Neutrophil (primary cell): Measurements from ENCODE around the gene TTC9B.

Source experiments
- H3K27ac ChIP-seq: fragments of 200-600 bp; sonication (generic); 2 replicates; pipeline ENCODE4 v1.5.1; 2016; ENCODE audit warnings: mild to moderate bottlenecking, moderate library complexity
- H3K27me3 ChIP-seq: fragments of 200-600 bp; sonication (generic); 2 replicates; pipeline ENCODE4 v1.6.0; 2016; ENCODE audit warnings: mild to moderate bottlenecking
- H3K36me3 ChIP-seq: fragments of 200-600 bp; sonication (generic); 2 replicates; pipeline ENCODE4 v1.5.1; 2017
- H3K4me1 ChIP-seq, 2 experiments: fragments of 200-600 bp in 1 of 2; sonication (generic) in 1 of 2; 1 replicate in 1 of 2; 2 replicates in 1 of 2; pipeline versions ENCODE4 v1.5.1 to v1.6.1; 2013 to 2016; ENCODE audit warnings: low read depth in 1 of 2, low read length in 1 of 2, mild to moderate bottlenecking in 1 of 2, moderate library complexity in 1 of 2; ENCODE audit not compliant: control insufficient read depth in 1 of 2, insufficient read depth in 1 of 2
- H3K4me3 ChIP-seq, 2 experiments: fragments of 200-600 bp in 1 of 2; sonication (generic) in 1 of 2; 1 replicate in 1 of 2; 2 replicates in 1 of 2; pipeline ENCODE4 v1.5.1; 2013 to 2016; ENCODE audit warnings: low read depth in 1 of 2, low read length in 1 of 2, mild to moderate bottlenecking in 1 of 2, moderate library complexity in 1 of 2
- H3K9me3 ChIP-seq: fragments of 200-600 bp; sonication (generic); 2 replicates; pipeline ENCODE4 v1.5.1; 2016
- CTCF ChIP-seq: fragments of 200-600 bp; sonication (generic); IDR thresholded peaks from 2 replicates; pipeline ENCODE4 v1.5.1; 2016; ENCODE audit warnings: antibody characterized with exemption

TTC9B gene

GRCh38 chr19:40213882-40214570 lies 4.2 kb downstream of the TTC9B start:
- Histone ChIP-seq H3K27ac (no peak overlapping the region), H3K4me1 (no peaks in the 10 kb centered on the region), H3K4me3 (no peak overlapping the region), H3K36me3 (no peaks in the 10 kb centered on the region), H3K27me3 (peaks cover 40% of the 10 kb centered on the region), H3K9me3 (no peaks in the 10 kb centered on the region)
- no peak for TF ChIP-seq CTCF

GRCh38 chr19:40213251-40213829 lies 4.8 kb downstream of the TTC9B start:
- Histone ChIP-seq H3K9me3 (no peaks in the 10 kb centered on the region), H3K4me3 (no peak overlapping the region), H3K27me3 (peaks cover 34% of the 10 kb centered on the region), H3K4me1 (no peaks in the 10 kb centered on the region), H3K36me3 (no peaks in the 10 kb centered on the region), H3K27ac (no peak overlapping the region)
- no peak for TF ChIP-seq CTCF

- Histone ChIP-seq H3K27ac (no peak overlapping the region), H3K9me3 (no peaks in the 10 kb centered on the region), H3K4me1 (no peaks in the 10 kb centered on the region), H3K36me3 (no peaks in the 10 kb centered on the region), H3K4me3 (no peak overlapping the region), H3K27me3 (peaks cover 9% of the 10 kb centered on the region)
- TF ChIP-seq CTCF = no peak
Measured at GRCh38 chr19:40210889-40211288, 7.3 kb downstream of the TTC9B start.

- Histone ChIP-seq H3K4me3 (no peak overlapping the region), H3K36me3 (no peaks in the 10 kb centered on the region), H3K27ac (no peak overlapping the region), H3K4me1 (no peaks in the 10 kb centered on the region), H3K27me3 (no peaks in the 10 kb centered on the region), H3K9me3 (no peaks in the 10 kb centered on the region)
- TF ChIP-seq CTCF = no peak
Measured at GRCh38 chr19:40208602-40209001, 9.6 kb downstream of the TTC9B start.

GRCh38 chr19:40205760-40206159 lies 12.4 kb downstream of the TTC9B start:
- Histone ChIP-seq H3K27me3 (no peaks in the 10 kb centered on the region), H3K36me3 (no peaks in the 10 kb centered on the region), H3K9me3 (no peaks in the 10 kb centered on the region), H3K4me1 (no peaks in the 10 kb centered on the region), H3K4me3 (no peak overlapping the region), H3K27ac (no peak overlapping the region)
- no peak for TF ChIP-seq CTCF
